ENCODE results near the gene C19orf25. TPM values are rescaled to one million over a fixed set of nuclear protein-coding genes. Genes with fewer than 3 reads are reported as not detected.

Gene C19orf25
- total and polyA plus RNA-seq, 2 of the 13 experiments (the other 11 are each of a cell fraction or from before 2014, with no cell fraction given), result 14.2 to 32.4 TPM

DNA sequence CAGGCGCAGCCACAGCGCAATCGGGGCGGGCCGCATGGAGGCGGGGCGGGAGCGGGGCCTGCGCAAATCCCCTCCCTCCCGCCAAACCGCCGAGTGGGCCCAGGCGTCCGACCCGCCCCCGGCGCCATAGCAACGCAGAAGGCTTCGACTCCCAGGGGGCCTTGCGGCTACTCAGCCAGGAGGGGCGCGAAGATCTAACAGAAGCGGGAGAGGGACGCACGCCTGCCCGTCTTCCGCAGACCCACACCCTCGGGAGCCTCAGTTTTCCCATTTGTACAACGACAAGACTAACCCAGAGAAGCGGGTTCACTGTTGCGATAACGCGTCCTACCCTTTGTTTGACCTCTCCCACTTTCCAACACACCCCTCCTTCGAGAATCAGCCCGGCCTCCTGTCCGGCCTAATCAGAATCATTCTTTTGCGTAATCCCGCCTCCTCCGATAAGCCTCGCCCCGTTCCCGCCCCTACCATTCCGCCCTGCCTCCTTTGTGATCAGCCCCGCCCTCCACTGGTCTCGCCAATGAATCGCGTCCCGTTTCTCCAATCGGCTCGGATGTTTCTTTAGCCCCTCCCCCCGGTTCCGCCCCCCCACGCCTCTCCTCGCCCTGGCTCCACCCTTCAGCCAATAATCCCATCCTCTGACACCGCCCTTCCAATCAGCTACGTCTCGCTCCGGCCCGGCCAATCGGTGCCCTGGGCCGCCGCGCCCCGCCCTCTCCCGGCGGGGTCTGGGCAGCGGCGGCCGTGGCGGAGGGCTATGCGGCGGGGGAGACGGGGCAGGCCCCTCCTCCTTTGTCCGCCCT, 11.5 kb upstream of the C19orf25 start, which contains the start of gene PCSK4 (continued):
- TF ChIP-seq, protein P1, sequence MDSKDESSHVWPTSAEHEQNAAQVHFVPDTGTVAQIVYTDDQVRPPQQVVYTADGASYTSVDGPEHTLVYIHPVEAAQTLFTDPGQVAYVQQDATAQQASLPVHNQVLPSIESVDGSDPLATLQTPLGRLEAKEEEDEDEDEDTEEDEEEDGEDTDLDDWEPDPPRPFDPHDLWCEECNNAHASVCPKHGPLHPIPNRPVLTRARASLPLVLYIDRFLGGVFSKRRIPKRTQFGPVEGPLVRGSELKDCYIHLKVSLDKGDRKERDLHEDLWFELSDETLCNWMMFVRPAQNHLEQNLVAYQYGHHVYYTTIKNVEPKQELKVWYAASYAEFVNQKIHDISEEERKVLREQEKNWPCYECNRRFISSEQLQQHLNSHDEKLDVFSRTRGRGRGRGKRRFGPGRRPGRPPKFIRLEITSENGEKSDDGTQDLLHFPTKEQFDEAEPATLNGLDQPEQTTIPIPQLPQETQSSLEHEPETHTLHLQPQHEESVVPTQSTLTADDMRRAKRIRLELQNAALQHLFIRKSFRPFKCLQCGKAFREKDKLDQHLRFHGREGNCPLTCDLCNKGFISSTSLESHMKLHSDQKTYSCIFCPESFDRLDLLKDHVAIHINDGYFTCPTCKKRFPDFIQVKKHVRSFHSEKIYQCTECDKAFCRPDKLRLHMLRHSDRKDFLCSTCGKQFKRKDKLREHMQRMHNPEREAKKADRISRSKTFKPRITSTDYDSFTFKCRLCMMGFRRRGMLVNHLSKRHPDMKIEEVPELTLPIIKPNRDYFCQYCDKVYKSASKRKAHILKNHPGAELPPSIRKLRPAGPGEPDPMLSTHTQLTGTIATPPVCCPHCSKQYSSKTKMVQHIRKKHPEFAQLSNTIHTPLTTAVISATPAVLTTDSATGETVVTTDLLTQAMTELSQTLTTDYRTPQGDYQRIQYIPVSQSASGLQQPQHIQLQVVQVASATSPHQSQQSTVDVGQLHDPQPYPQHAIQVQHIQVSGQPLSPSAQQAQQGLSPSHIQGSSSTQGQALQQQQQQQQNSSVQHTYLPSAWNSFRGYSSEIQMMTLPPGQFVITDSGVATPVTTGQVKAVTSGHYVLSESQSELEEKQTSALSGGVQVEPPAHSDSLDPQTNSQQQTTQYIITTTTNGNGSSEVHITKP (CRISPR knock-in tag; IDR thresholded peaks at IDR 0.05; ENCODE audit: low read depth), result peak; percentile 98
- TF ChIP-seq RFX3 (CRISPR knock-in tag; IDR thresholded peaks at IDR 0.05) (peak; percentile 90), ZNF879 (CRISPR knock-in tag; IDR thresholded peaks at IDR 0.05) (no peak), ZNF264 (CRISPR knock-in tag; IDR thresholded peaks at IDR 0.05) (no peak), NR2F6 (IDR thresholded peaks at IDR 0.05) (no peak), NR2F6 (CRISPR knock-in tag; IDR thresholded peaks at IDR 0.05) (no peak; the same call in 1 of the 2 replicates), TGIF2 (CRISPR knock-in tag; IDR thresholded peaks at IDR 0.05) (peak; percentile 83), ZNF496 (CRISPR knock-in tag; IDR thresholded peaks at IDR 0.05; ENCODE audit: insufficient replicate concordance) (no peak), MAFF (IDR thresholded peaks at IDR 0.05; ENCODE audit: low read depth, low read length) (no peak), CCAR2 (optimal IDR thresholded peaks at IDR 0.05; ENCODE audit: low read depth, low read length) (peak; percentile 37), FOXC1 (CRISPR knock-in tag; IDR thresholded peaks at IDR 0.05; ENCODE audit: borderline replicate concordance) (peak; percentile 91; the same call in 1 of the 2 replicates), ZNF30 (CRISPR knock-in tag; IDR thresholded peaks at IDR 0.05) (no peak), NFE2L2 (IDR thresholded peaks at IDR 0.05; ENCODE audit: low read length) (no peak), LCORL (IDR thresholded peaks at IDR 0.05) (no peak), LCORL (CRISPR knock-in tag; IDR thresholded peaks at IDR 0.05) (peak; percentile 86), SP140L (CRISPR knock-in tag; IDR thresholded peaks at IDR 0.05; ENCODE audit: borderline replicate concordance) (no peak), ZFP82 (CRISPR knock-in tag; IDR thresholded peaks at IDR 0.05; ENCODE audit: borderline replicate concordance) (no peak), HHEX (CRISPR knock-in tag; IDR thresholded peaks at IDR 0.05) (no peak), YEATS2 (CRISPR knock-in tag; IDR thresholded peaks at IDR 0.05; ENCODE audit: borderline replicate concordance) (peak; percentile 37; the same call in 1 of the 2 replicates), MED13 (CRISPR knock-in tag; IDR thresholded peaks at IDR 0.05) (0 out of 2 replicates have a peak, but pooled peaks have one; percentile 1), ZNF891 (CRISPR knock-in tag; IDR thresholded peaks at IDR 0.05) (no peak)
- TF ChIP-seq, protein P2, sequence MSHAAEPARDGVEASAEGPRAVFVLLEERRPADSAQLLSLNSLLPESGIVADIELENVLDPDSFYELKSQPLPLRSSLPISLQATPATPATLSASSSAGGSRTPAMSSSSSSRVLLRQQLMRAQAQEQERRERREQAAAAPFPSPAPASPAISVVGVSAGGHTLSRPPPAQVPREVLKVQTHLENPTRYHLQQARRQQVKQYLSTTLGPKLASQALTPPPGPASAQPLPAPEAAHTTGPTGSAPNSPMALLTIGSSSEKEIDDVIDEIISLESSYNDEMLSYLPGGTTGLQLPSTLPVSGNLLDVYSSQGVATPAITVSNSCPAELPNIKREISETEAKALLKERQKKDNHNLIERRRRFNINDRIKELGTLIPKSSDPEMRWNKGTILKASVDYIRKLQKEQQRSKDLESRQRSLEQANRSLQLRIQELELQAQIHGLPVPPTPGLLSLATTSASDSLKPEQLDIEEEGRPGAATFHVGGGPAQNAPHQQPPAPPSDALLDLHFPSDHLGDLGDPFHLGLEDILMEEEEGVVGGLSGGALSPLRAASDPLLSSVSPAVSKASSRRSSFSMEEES (CRISPR knock-in tag; IDR thresholded peaks at IDR 0.05), result 0 out of 2 replicates have a peak, but pooled peaks have one; percentile 31
- TF ChIP-seq, protein P3, sequence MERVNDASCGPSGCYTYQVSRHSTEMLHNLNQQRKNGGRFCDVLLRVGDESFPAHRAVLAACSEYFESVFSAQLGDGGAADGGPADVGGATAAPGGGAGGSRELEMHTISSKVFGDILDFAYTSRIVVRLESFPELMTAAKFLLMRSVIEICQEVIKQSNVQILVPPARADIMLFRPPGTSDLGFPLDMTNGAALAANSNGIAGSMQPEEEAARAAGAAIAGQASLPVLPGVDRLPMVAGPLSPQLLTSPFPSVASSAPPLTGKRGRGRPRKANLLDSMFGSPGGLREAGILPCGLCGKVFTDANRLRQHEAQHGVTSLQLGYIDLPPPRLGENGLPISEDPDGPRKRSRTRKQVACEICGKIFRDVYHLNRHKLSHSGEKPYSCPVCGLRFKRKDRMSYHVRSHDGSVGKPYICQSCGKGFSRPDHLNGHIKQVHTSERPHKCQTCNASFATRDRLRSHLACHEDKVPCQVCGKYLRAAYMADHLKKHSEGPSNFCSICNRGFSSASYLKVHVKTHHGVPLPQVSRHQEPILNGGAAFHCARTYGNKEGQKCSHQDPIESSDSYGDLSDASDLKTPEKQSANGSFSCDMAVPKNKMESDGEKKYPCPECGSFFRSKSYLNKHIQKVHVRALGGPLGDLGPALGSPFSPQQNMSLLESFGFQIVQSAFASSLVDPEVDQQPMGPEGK (CRISPR knock-in tag; IDR thresholded peaks at IDR 0.05), result peak; percentile 83
- TF ChIP-seq, protein P4, sequence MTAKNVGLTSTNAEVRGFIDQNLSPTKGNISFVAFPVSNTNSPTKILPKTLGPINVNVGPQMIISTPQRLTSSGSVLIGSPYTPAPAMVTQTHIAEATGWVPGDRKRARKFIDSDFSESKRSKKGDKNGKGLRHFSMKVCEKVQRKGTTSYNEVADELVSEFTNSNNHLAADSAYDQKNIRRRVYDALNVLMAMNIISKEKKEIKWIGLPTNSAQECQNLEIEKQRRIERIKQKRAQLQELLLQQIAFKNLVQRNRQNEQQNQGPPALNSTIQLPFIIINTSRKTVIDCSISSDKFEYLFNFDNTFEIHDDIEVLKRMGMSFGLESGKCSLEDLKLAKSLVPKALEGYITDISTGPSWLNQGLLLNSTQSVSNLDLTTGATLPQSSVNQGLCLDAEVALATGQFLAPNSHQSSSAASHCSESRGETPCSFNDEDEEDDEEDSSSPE (CRISPR knock-in tag; IDR thresholded peaks at IDR 0.05), result peak; percentile 76
